ENCODE results near the gene YES1.
"Not testable (repeated sequence)": the region's sequence is repeated elsewhere in the genome, so short reads cannot be mapped to it uniquely, and the experiment has no call there.

YES1 gene

DNA sequence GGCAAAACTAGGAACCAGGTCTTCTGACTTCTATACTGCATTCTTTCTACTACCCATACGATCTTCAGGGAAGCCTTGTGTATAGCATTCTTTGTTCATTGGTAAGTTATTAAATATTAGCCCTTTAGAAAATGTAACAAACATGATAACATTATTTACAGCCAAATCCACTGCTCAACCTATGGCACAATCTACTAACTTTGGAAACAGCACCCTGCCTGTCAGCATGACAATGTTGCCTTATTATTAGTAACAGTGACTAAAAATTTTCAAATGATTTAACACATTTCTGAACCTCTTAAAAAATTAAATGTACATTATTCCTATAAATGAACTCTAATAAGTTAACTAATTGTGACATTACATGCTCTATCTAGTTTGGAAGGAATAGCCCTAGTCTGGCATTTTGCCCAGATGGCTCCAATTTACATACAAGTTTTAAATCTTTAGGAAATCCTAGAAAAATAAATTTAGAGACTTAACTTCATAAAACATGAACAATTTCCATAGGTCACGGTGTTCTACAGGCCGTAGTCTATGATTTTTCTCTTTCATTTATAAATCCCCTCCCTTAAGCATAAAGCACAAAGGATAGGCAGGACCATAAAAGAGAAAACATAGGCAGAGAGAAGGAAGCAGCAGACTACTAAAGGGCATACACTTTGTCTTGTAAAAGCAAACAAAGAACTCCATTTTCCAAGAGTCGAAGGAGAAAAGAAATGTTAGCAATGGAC, 33.7 kb downstream of the YES1 start:
- no peak for DNase-seq

- DNase-seq, result no peak
These were observed 35.0 kb downstream of the YES1 start for GRCh38 chr18:777021-777420.

- not testable (repeated sequence) for DNase-seq
These were observed 36.0 kb downstream of the YES1 start for GRCh38 chr18:776044-776443.

GRCh38 chr18:774811-775210, 37.2 kb downstream of the YES1 start:
- DNase-seq, result no peak

DNA sequence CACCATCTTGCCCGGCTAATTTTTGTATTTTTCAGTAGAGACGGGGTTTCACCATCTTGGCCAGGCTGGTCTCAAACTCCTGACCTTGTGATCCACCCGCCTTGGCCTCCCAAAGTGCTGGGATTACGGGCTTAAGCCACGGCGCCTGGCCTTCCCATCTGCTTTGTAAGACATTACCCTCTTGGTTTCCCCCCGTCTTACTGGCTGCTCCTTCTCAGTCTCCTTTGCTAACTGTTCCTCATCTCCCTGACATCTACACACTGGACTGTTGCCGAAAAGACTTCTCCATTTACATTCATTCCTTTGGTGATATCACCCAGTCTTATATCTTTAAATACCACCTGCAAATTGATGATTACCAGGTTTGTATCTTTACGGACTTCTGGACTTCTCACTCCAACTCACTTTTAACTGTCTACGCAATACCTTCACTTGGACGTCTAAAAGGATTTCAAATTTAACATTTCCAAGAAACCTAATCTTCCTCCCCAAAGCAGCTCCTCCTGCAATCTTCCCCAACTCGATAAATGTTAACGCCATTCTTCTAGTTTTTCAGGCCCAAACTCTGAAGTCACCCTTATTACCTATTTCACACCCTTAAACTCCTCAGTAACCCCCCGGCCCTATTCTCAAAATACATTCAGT, 37.9 kb downstream of the YES1 start:
- DNase-seq, result no peak

DNA sequence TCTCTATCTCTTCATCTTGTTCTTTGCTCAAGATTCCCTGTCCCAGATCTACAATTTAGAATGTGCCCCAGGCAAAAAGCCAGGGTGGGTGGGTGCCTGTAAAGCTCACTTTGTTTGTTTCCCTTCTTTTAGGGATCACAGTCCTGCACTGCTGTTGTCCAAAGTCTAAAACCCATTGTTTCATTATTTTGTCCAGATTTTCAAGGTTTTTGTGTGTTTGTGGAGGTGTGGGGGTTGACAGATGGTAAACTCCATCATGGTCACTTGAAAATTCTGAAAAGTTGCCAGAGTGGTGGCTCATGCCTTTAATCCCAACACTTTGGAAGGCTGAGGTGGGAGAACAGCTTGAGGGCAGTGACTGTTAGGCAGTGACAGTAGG, 41.5 kb downstream of the YES1 start:
- no peak for DNase-seq

GRCh38 chr18:767961-768360, 44.1 kb downstream of the YES1 start:
- no peak for DNase-seq

- DNase-seq, result no peak
These were observed 44.8 kb downstream of the YES1 start for GRCh38 chr18:767084-767882.

- no peak for DNase-seq
These were observed 45.5 kb downstream of the YES1 start for GRCh38 chr18:766550-766860.

DNA sequence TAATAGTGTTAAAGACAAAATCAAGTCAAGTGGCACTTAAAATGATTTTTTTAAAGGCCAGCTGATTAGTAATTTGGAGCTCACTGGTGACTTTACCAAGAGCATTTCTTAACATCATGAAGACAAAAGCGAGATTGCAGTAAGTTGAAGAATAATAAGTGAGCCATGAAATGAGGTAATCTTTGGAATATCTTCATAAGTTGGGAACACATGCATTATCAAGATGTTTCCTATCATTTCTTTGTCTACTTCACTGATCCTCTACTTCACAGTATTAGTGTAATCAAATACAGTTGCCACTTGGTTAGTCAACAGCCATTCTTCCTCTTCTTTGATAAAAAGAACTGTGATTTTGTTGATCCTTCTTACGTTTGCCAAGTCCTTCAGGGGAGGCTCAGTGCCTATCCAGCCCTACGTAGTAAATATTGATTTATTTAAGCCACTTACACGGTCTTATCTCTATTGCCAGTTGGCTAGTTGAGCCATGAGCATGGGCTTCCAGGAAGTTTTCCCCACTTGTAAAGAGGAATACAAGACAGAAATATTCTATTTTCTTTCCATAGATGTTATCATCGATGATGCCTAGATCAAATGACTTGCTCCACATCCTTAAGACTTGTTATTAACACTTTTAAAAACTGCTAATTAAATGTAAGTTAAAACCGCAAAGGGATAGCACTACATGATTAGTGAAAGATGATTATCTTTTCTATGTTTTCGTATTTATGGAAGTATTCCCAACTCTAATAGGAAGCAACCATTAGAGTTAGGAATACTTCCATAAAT, 46.1 kb downstream of the YES1 start:
- peak; percentile 8 for DNase-seq

GRCh38 chr18:759864-760263, 52.2 kb downstream of the YES1 start:
- DNase-seq, result not testable (repeated sequence)

GRCh38 chr18:755506-755905, 56.5 kb downstream of the YES1 start:
- no peak for DNase-seq

DNA sequence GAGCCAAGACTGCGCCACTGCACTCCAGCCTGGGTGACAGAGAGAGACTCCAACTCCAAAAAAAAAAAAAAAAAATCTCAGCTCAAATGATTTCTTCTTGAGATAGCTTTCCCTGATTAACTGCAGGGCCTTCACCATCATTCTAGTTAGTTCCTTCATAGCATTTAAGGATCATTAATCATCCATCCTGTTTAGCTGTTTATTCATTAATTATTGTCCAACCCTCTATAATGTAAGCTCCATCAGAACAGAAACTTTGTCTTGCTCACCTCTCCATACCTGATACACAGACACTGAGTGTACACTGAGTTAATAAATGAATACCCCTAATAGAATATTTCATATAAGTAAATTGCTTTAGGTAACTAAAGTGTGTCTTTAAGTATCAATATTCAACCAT, 57.4 kb downstream of the YES1 start:
- no peak for DNase-seq

DNA sequence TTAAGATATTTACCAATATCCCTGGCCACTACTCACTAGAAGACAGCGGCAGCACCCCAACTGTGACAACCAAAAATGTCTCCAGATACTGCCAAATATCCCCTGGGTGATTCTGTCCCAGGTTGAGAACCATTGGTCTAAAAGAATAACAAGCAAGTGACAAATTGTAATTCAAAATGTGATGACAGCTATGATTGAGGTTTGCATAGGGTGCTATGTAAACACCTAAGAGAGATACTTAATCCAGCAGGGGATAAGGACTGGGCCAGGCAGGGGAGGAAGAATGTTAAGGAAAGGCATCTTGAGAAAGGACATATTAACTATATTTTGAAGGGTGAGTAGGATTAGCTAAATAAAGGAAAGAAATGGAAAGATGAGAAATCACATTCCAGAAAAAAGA, 61.6 kb downstream of the YES1 start:
- no peak for DNase-seq

DNA sequence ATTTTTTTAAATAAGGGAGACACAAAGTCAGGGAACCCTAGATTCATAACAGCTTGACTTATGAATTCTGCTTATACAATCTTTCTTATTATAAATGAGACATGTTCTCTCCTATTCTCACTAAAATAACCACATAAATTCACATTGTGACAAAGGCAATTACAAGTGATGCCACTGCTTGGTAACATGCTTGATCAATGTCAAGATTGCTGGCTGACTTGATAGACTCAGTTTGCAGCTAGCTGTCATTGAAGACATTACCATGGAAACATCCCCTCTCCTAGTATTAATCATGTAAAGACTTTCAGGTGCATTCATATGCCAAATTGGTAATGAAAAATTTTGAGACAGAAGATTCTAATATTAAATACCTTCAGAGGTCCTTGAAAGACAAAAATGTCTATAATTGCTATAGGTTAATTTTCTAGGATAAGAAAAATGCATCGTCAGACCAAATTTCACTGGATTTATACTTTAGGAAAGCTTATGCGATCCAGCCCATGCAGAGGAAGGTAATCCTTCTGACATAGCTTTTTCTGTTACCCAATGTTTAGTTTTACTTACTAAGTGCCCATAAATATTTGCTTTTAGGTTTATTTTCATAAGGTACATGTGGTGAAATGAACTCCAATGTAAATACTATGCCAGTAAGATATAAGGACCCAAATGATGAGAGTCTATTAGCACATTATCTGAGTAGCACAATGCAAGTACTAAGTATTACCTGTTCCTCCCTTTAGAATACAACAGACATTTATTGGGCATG, 67.0 kb downstream of the YES1 start:
- DNase-seq, result no peak

GRCh38 chr18:741931-742512, 70.0 kb downstream of the YES1 start:
- DNase-seq, result peak; percentile 63

DNA sequence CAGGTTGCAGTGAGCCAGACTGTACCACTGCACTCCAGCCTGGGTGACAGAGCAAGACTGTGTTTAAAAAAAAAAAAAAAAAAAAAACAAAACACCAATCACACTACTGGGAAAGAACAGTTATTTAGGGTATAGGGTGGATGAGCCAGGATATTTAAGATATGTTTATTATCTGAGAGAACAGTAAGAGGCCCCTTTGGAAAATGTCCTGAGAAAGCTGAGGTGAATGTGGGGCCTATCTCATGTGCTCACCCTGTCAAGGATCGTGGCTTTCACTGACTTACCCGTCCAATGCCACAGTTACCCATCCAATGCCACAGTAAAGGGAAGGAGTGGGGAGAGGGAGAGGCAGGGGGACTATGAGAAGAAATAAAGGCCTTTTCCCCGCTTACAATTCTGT, 79.7 kb downstream of the YES1 start:
- no peak for DNase-seq

DNA sequence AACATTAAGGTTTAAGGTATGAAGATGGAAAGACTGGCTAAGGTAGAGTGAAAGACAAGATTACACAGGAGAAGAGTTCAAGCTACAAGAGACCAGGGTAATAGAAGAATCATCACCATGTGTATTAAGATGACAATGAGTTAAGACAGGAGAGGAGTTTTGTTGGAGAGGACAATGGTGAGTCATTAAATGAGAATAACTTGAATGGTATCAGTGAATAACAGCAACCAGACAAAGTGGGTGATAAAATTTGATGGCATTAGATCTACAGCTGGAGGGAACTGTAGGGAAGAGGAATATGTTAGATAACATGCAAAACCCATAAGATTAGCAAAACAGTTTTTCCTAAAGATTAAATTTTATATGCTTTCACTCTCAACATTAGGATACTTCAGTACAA, 80.9 kb downstream of the YES1 start:
- DNase-seq, result no peak

DNA sequence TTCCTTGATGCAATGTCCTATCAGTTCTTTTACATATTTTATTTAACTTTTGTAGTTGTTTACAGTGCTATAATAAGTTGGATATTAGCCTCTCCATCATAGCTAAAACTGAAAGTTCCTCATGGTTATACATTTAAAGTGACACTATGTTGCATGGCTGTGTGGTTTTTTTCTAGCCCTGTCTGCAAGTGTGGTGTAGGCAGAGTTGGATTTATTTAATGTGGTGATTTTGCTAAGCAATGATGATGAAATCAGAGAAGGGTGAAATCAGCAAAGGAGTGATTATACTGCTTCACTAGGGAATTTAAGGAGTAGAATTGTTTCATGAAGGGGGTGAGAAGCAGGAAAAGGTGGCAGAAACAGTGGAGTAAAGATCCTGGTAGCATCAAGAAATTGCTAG, 81.3 kb downstream of the YES1 start:
- DNase-seq, result no peak

- DNase-seq, result peak; percentile 10
These were observed 81.9 kb downstream of the YES1 start for GRCh38 chr18:730120-730519.

- DNase-seq, result no peak
These were observed 86.4 kb downstream of the YES1 start for GRCh38 chr18:725646-726045.

GRCh38 chr18:723541-724080, 88.4 kb downstream of the YES1 start:
- DNase-seq, result no peak

Measured in NCI-H146 (cell line).